MM.1S (cell line): Measurements from ENCODE around the gene LIMCH1.

ENCODE experiments used
- EZH2phosphoT487 ChIP-seq: fragments of 300-600 bp; sonication (generic); IDR thresholded peaks from 2 replicates; pipeline ENCODE4 v1.6.1; 2018; ENCODE audit warnings: antibody characterized with exemption, low read length
- TF ChIP-seq, protein P1 (sequence below): fragments of 300-600 bp; sonication (generic); IDR thresholded peaks from 2 replicates; pipeline ENCODE4 v1.5.1; 2016; ENCODE audit warnings: antibody characterized with exemption, low read length, mixed read lengths

DNA sequence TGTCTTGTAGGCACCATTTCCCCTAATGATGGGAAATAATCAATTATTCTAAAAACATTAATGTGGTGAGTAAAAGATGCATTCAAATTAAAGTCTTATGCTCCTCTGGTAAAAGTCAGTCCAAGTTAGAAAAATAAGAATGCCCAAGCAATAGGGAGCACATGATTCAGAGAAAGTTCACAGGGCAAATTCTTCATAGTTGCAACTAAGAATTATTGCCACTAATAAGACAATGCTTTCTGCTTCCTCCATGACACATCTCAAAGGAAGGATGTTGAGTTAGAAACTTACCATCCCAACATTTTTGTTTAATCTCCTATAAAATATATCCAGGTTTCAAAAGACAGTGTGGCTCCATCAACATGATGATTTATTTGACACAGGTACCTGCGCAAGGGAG lies 184.2 kb downstream of the LIMCH1 start:
- TF ChIP-seq, protein P1, sequence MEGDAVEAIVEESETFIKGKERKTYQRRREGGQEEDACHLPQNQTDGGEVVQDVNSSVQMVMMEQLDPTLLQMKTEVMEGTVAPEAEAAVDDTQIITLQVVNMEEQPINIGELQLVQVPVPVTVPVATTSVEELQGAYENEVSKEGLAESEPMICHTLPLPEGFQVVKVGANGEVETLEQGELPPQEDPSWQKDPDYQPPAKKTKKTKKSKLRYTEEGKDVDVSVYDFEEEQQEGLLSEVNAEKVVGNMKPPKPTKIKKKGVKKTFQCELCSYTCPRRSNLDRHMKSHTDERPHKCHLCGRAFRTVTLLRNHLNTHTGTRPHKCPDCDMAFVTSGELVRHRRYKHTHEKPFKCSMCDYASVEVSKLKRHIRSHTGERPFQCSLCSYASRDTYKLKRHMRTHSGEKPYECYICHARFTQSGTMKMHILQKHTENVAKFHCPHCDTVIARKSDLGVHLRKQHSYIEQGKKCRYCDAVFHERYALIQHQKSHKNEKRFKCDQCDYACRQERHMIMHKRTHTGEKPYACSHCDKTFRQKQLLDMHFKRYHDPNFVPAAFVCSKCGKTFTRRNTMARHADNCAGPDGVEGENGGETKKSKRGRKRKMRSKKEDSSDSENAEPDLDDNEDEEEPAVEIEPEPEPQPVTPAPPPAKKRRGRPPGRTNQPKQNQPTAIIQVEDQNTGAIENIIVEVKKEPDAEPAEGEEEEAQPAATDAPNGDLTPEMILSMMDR: no peak
- no peak for TF ChIP-seq EZH2phosphoT487
